CD14-positive monocyte (primary cell): ENCODE results near the gene SYNGR4. TPM values are rescaled to one million over a fixed set of nuclear protein-coding genes. Genes with fewer than 3 reads are reported as not detected.
"Not testable (repeated sequence)": the region's sequence is repeated elsewhere in the genome, so short reads cannot be mapped to it uniquely, and the experiment has no call there.

ENCODE experiments used
- DNase-seq, 3 donors: peaks; one replicate each; pipeline ENCODE4 v3.0.0-alpha.2; 2011 to 2022
- H2AFZ ChIP-seq: 2 replicates; pipeline ENCODE4 v1.6.0; 2012; ENCODE audit warnings: mild to moderate bottlenecking, low read depth, low read length, inconsistent platforms; ENCODE audit not compliant: insufficient read depth, poor library complexity, severe bottlenecking
- H3K27ac ChIP-seq, 2 donors: 1 replicate in 1 of 2; 2 replicates in 1 of 2; pipeline ENCODE4 v1.5.1; 2012 to 2013; ENCODE audit warnings: low read length in 2 of 2, control low read depth in 1 of 2, inconsistent platforms in 1 of 2, low read depth in 1 of 2, mild to moderate bottlenecking in 1 of 2
- H3K27me3 ChIP-seq, 2 donors: one replicate each; pipeline versions ENCODE4 v1.6.0 to v1.6.1; 2011 to 2013; ENCODE audit warnings: low read length in 2 of 2; ENCODE audit not compliant: control insufficient read depth in 2 of 2, insufficient read depth in 2 of 2
- H3K36me3 ChIP-seq, 2 donors: replicated peaks in 1 of 2; 1 replicate in 1 of 2; 2 replicates in 1 of 2; pipeline versions ENCODE4 v1.5.1 to v1.6.1; 2012 to 2013; ENCODE audit warnings: low read length in 2 of 2, control low read depth in 1 of 2, inconsistent platforms in 1 of 2, mild to moderate bottlenecking in 1 of 2; ENCODE audit not compliant: insufficient read depth in 2 of 2, control insufficient read depth in 1 of 2
- H3K4me1 ChIP-seq, 2 donors: 1 replicate in 1 of 2; 2 replicates in 1 of 2; pipeline versions ENCODE4 v1.5.1 to v1.6.1; 2012 to 2013; ENCODE audit warnings: low read length in 2 of 2, control low read depth in 1 of 2, inconsistent platforms in 1 of 2, mild to moderate bottlenecking in 1 of 2, moderate library complexity in 1 of 2; ENCODE audit not compliant: insufficient read depth in 2 of 2, control insufficient read depth in 1 of 2
- H3K4me2 ChIP-seq: replicated peaks from 2 replicates; pipeline ENCODE3; 2012; ENCODE audit warnings: low read length, moderate library complexity, mild to moderate bottlenecking; ENCODE audit not compliant: poor library complexity, severe bottlenecking; ENCODE audit errors: extremely low read depth
- H3K4me3 ChIP-seq, 3 experiments: fragments of 200-600 bp in 1 of 3; sonication (generic) in 1 of 3; replicated peaks in 1 of 3; 1 replicate in 2 of 3; 2 replicates in 1 of 3; pipeline ENCODE4 v1.5.1; 2011 to 2013; ENCODE audit warnings: low read length in 3 of 3, mild to moderate bottlenecking in 3 of 3, control low read depth in 2 of 3, low read depth in 2 of 3, inconsistent platforms in 1 of 3, moderate library complexity in 1 of 3
- H3K79me2 ChIP-seq: 2 replicates; pipeline ENCODE4 v1.6.0; 2012; ENCODE audit warnings: mild to moderate bottlenecking, control low read depth, inconsistent platforms, low read length, moderate library complexity; ENCODE audit not compliant: insufficient read depth
- H3K9ac ChIP-seq: 2 replicates; pipeline ENCODE4 v1.6.0; 2017; ENCODE audit warnings: low read length, mild to moderate bottlenecking; ENCODE audit not compliant: insufficient read depth, poor library complexity, severe bottlenecking
- H3K9me3 ChIP-seq, 2 donors: replicated peaks in 1 of 2; 1 replicate in 1 of 2; 2 replicates in 1 of 2; pipeline versions ENCODE4 v1.5.1 to v1.6.1; 2012 to 2013; ENCODE audit warnings: low read length in 2 of 2, control low read depth in 1 of 2; ENCODE audit not compliant: control insufficient read depth in 1 of 2, insufficient read depth in 1 of 2
- H4K20me1 ChIP-seq: 2 replicates; pipeline ENCODE4 v1.6.0; 2012; ENCODE audit warnings: mild to moderate bottlenecking, low read length, control low read depth, moderate library complexity; ENCODE audit not compliant: insufficient read depth
- H3K27ac Mint-ChIP-seq, 7 donors: one replicate each; pipeline ENCODE4 v1.8.0; 2020; ENCODE audit warnings: mild to moderate bottlenecking in 7 of 7, mixed read lengths in 7 of 7, moderate library complexity in 6 of 7, inconsistent platforms in 2 of 7
- H3K27me3 Mint-ChIP-seq, 3 donors: one replicate each; pipeline ENCODE4 v1.8.0; 2021 to 2022; ENCODE audit warnings: low read depth in 3 of 3, mild to moderate bottlenecking in 3 of 3, mixed read lengths in 3 of 3, moderate library complexity in 3 of 3, inconsistent platforms in 1 of 3
- H3K36me3 Mint-ChIP-seq, 2 donors: one replicate each; pipeline ENCODE4 v1.8.0; 2020; ENCODE audit warnings: mixed read lengths in 2 of 2, inconsistent platforms in 1 of 2, mild to moderate bottlenecking in 1 of 2
- H3K4me1 Mint-ChIP-seq: one replicate; pipeline ENCODE4 v1.8.0; 2020; ENCODE audit warnings: mild to moderate bottlenecking, mixed read lengths
- H3K4me3 Mint-ChIP-seq, 2 donors: one replicate each; pipeline ENCODE4 v1.8.0; 2020; ENCODE audit warnings: mild to moderate bottlenecking in 2 of 2, mixed read lengths in 2 of 2, moderate library complexity in 1 of 2
- H3K9me3 Mint-ChIP-seq, 7 donors: one replicate each; pipeline ENCODE4 v1.8.0; 2020 to 2022; ENCODE audit warnings: mixed read lengths in 7 of 7, mild to moderate bottlenecking in 6 of 7, moderate library complexity in 6 of 7, inconsistent platforms in 2 of 7
- CTCF ChIP-seq: fragments of 200-600 bp; IDR thresholded peaks from one replicate; pipeline ENCODE4 v1.8.0; 2022; ENCODE audit warnings: antibody characterized with exemption, mild to moderate bottlenecking
- WGBS: methylation state at CpG from one replicate; pipeline ENCODE4 v1.1.5; 2013; ENCODE audit warnings: missing lambda C conversion rate; ENCODE audit not compliant: insufficient coverage; 5-methylcytosine and 5-hydroxymethylcytosine counted together
- intact Hi-C, 2 donors: fragments of 100-400 bp; cut with micrococcal nuclease; formaldehyde crosslinking; loops; one replicate each; pipeline versions ENCODE4 v1.15.0 to v1.15.1; 2023
- polyA plus RNA-seq, 3 donors: library from polyadenylated mRNA; depleted of rRNA in 1 of 3; unstranded in 2 of 3; stranded (reverse) in 1 of 3; fragments of 300-500 nt in 2 of 3; fragments of >200 nt in 1 of 3; fragmentation: Illumina TruSeq in 2 of 3; gene quantifications; 1 replicate in 2 of 3; 2 replicates in 1 of 3; pipeline ENCODE4 v1.2.3, GENCODE V29; 2012 to 2021

Gene SYNGR4
- polyA plus RNA-seq, 3 donors, result not detected

DNA sequence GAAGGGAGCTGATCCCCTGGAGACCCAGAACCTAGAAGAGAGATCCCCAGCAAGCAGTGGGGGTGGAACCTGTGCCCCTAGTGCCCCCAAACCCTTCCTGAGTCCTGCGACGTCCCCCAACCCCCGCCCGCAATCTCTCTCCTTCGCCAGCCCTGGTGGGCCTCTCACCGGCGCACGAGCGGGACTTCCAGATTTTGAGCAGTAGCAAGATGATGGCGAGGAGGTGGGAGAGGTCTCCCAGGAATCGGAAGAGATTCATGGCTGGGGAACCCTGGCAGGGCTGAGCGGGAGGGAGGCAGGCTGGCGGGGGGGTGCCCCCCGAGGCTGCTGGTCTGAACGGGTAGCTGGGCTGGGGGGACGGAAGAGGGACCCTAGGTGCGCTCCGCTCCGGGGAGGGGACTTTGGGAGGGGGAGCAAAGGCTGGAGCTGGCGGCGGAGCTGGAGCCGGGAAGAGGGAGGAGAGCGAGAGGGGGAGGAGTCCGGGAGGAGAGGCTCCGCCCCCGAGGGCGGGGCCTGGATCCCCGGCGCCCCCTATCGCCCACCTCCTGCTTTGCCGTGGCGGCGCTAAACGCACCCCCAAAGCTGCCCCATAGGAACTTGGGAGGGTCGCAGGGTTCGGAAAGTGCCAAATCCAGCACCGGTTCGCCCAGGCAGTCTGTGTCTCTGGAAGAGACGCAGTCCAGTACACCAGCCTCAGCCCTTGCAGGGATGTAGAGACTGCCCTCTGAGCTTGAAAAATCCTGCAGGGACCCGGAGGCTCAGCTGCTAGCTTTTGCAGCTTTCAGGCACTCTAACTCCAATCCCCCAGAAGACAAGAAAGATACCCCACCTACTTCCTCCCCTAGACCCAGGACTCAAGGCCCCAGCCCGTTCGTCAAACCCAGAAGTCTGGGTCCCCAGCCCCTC, 27.2 kb downstream of the SYNGR4 start, which contains the start of gene KDELR1:
KDELR1 (minus strand) TSS at position 452 of the 906 bp plus-strand sequence; CDS start at position 259, 193 bp downstream.
- Histone ChIP-seq H2AFZ (peak within 1 kb of the TSS; percentile 91), H3K4me2 (peak within 1 kb of the TSS; percentile 91), H3K36me3 (peaks cover 13 to 32% of the 10 kb centered on the region in 2 donors), H3K9ac (peak within 1 kb of the TSS; percentile 94), H4K20me1 (peaks cover 5% of the 10 kb centered on the region), H3K27ac (peak within 1 kb of the TSS; percentile 74 to 89), H3K79me2 (peaks cover 21% of the 10 kb centered on the region), H3K9me3 (peaks cover 0 to 15% of the 10 kb centered on the region in 2 donors), H3K4me3 (peak within 1 kb of the TSS; percentile 77 to 97 (median 92)), H3K4me1 (peaks cover 17% of the 10 kb centered on the region in 2 donors), H3K27me3 (peaks cover 34 to 42% of the 10 kb centered on the region in 2 donors)
- intact Hi-C loops, result loop anchor here in 1 of 2 donors (10.0 kb wide), 1 partner anchor 53 kb away; the partner anchor contains the start of gene GRWD1
- Mint-ChIP-seq H3K27ac (peak within 1 kb of the TSS; percentile 86 to 98 (median 93)), H3K9me3 (peaks cover 0 to 29% (median 4%) of the 10 kb centered on the region in 7 donors), H3K36me3 (peaks cover 24 to 30% of the 10 kb centered on the region in 2 donors), H3K4me1 (peaks cover 12% of the 10 kb centered on the region), H3K4me3 (peak within 1 kb of the TSS; percentile 93 to 97), H3K27me3 (peaks cover 44 to 49% (median 47%) of the 10 kb centered on the region in 3 donors)
- peak; percentile 58 to 76 (median 68) for DNase-seq
- 5% methylated on average over 28 of the region's 42 CpGs for WGBS
- peak; percentile 82 for TF ChIP-seq CTCF

- Mint-ChIP-seq H3K36me3 (peaks cover 22 to 26% of the 10 kb centered on the region in 2 donors), H3K9me3 (peaks cover 0 to 34% (median 4%) of the 10 kb centered on the region in 7 donors), H3K4me1 (peaks cover 16% of the 10 kb centered on the region), H3K27me3 (peaks cover 50 to 55% (median 54%) of the 10 kb centered on the region in 3 donors)
- Histone ChIP-seq H3K27me3 (peaks cover 40 to 48% of the 10 kb centered on the region in 2 donors), H3K79me2 (peaks cover 21% of the 10 kb centered on the region), H3K36me3 (peaks cover 13 to 26% of the 10 kb centered on the region in 2 donors), H3K4me1 (peaks cover 18 to 22% of the 10 kb centered on the region in 2 donors), H3K9me3 (peaks cover 0 to 15% of the 10 kb centered on the region in 2 donors)
- H3K4me3 Mint-ChIP-seq, H3K9ac ChIP-seq, H2AFZ ChIP-seq, H3K4me3 ChIP-seq, H3K4me2 ChIP-seq, H3K27ac Mint-ChIP-seq, H3K27ac ChIP-seq, DNase-seq, H4K20me1 ChIP-seq: not testable (repeated sequence)
- WGBS, result 78% methylated on average over 1 of the region's 1 CpG
- intact Hi-C loops, result loop anchor here in 1 of 2 donors (10.0 kb wide), 1 partner anchor 53 kb away; the partner anchor contains the start of gene GRWD1
These were observed 27.8 kb downstream of the SYNGR4 start for GRCh38 chr19:48392006-48392344.
